GM21786 (cell line): ENCODE results near the gene CEP41.
"Not testable (repeated sequence)": the region's sequence is repeated elsewhere in the genome, so short reads cannot be mapped to it uniquely, and the experiment has no call there.

ENCODE experiments used
- ATAC-seq: cut with Tn5 transposase; IDR thresholded peaks from one replicate; pipeline ENCODE4 v1.9.1; 2021; ENCODE audit not compliant: unreplicated experiment

Gene CEP41

GRCh38 chr7:130390486-130390885, 50.3 kb downstream of the CEP41 start:
- ATAC-seq: no peak

- ATAC-seq: no peak
These were observed 52.1 kb downstream of the CEP41 start for GRCh38 chr7:130388671-130389070.

- no peak for ATAC-seq
These were observed 53.0 kb downstream of the CEP41 start for GRCh38 chr7:130387628-130388403.

GRCh38 chr7:130387306-130387627, 53.5 kb downstream of the CEP41 start:
- ATAC-seq: no peak

- no peak for ATAC-seq
These were observed 53.9 kb downstream of the CEP41 start for GRCh38 chr7:130386876-130387275.

- no peak for ATAC-seq
These were observed 55.2 kb downstream of the CEP41 start for GRCh38 chr7:130385600-130386066.

- ATAC-seq: no peak
These were observed 55.8 kb downstream of the CEP41 start for GRCh38 chr7:130384841-130385599.

GRCh38 chr7:130384371-130384801, 56.4 kb downstream of the CEP41 start:
- no peak for ATAC-seq

- ATAC-seq: no peak
These were observed 57.4 kb downstream of the CEP41 start for GRCh38 chr7:130383187-130383980.

- ATAC-seq: no peak
These were observed 59.1 kb downstream of the CEP41 start for GRCh38 chr7:130381468-130382312.

GRCh38 chr7:130380861-130381455, 59.9 kb downstream of the CEP41 start:
- ATAC-seq: no peak

GRCh38 chr7:130379921-130380860, 60.6 kb downstream of the CEP41 start, which contains the start of gene CPA1:
Gene CPA1 (plus strand): TSS chr7:130380494. CDS start chr7:130380521, 27 bp downstream.
- ATAC-seq: no peak

GRCh38 chr7:130379532-130379920, 61.3 kb downstream of the CEP41 start:
- ATAC-seq: no peak

GRCh38 chr7:130379019-130379418, 61.8 kb downstream of the CEP41 start:
- ATAC-seq: no peak

- ATAC-seq: no peak
These were observed 63.6 kb downstream of the CEP41 start for GRCh38 chr7:130377178-130377577.

- ATAC-seq: not testable (repeated sequence)
These were observed 64.4 kb downstream of the CEP41 start for GRCh38 chr7:130376461-130376860.

- no peak for ATAC-seq
These were observed 66.3 kb downstream of the CEP41 start for GRCh38 chr7:130374507-130374906.

- ATAC-seq: no peak
These were observed 68.2 kb downstream of the CEP41 start for GRCh38 chr7:130372402-130373165.
